ENCODE data around the gene PRELID3B. TPM values are rescaled to one million over a fixed set of nuclear protein-coding genes. Genes with fewer than 3 reads are reported as not detected.
A peak's percentile ranks its signal among the peaks of the same experiment; 100 is the strongest.

The PRELID3B gene
- total and polyA plus RNA-seq, 2 of the 13 experiments (the other 11 are each of a cell fraction or from before 2014, with no cell fraction given): 23.3 to 42.6 TPM

DNA sequence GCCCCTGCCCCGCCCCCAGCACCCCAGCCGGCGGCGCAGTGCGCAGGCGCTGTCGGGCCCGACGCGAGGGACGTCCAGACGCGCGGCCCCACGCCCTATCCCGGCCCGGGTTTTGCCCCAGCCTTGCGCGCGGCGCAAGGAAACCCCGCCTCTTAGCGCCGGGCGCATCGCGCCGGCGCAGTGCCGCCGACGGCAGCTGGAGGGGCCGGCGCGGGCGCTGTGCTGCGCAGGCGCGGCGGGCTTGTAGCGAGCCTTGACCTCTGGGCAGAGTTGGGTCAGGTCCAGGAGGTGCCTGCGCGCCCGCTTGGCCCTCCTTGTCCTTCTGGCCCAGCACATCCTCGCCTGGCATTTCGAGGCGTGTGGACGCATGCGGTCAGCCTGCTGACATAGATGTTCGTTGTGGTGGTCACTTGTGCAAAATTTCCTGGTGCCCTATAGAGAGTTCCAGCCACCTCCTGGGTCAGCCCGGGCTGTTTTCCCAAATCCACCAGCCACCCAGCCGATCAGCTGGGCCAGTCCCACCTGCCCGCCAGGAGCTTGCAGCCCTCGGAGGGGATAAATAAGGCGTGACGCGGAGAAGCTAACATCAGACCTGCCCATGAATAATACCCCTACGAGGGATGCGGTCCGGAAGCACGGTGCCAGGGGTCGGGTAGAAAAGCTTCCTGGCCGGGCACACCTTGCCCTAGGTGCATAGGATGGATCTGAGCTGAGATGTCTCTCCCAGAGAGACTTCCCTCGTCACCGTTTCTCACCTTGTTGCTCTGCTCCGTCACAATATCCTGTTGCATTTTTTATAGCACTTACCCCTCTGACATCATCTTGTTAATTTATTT lies 428 bp upstream of the PRELID3B start (continued):
- TF ChIP-seq, protein P1, sequence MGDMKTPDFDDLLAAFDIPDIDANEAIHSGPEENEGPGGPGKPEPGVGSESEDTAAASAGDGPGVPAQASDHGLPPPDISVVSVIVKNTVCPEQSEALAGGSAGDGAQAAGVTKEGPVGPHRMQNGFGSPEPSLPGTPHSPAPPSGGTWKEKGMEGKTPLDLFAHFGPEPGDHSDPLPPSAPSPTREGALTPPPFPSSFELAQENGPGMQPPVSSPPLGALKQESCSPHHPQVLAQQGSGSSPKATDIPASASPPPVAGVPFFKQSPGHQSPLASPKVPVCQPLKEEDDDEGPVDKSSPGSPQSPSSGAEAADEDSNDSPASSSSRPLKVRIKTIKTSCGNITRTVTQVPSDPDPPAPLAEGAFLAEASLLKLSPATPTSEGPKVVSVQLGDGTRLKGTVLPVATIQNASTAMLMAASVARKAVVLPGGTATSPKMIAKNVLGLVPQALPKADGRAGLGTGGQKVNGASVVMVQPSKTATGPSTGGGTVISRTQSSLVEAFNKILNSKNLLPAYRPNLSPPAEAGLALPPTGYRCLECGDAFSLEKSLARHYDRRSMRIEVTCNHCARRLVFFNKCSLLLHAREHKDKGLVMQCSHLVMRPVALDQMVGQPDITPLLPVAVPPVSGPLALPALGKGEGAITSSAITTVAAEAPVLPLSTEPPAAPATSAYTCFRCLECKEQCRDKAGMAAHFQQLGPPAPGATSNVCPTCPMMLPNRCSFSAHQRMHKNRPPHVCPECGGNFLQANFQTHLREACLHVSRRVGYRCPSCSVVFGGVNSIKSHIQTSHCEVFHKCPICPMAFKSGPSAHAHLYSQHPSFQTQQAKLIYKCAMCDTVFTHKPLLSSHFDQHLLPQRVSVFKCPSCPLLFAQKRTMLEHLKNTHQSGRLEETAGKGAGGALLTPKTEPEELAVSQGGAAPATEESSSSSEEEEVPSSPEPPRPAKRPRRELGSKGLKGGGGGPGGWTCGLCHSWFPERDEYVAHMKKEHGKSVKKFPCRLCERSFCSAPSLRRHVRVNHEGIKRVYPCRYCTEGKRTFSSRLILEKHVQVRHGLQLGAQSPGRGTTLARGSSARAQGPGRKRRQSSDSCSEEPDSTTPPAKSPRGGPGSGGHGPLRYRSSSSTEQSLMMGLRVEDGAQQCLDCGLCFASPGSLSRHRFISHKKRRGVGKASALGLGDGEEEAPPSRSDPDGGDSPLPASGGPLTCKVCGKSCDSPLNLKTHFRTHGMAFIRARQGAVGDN (CRISPR knock-in tag; IDR thresholded peaks at IDR 0.05): peak; percentile 39; the same call in 1 of the 2 replicates
- TF ChIP-seq PPARG (CRISPR knock-in tag; conservative IDR thresholded peaks at IDR 0.05) (peak; percentile 77), PAX8 (CRISPR knock-in tag; IDR thresholded peaks at IDR 0.05; ENCODE audit: borderline replicate concordance) (0 out of 2 replicates have a peak, but pooled peaks have one; percentile 42), NR2F1 (CRISPR knock-in tag; IDR thresholded peaks at IDR 0.05) (no peak), ZNF678 (CRISPR knock-in tag; IDR thresholded peaks at IDR 0.05) (0 out of 2 replicates have a peak, but pooled peaks have one; percentile 8), TP53 (CRISPR knock-in tag; conservative IDR thresholded peaks at IDR 0.05) (no peak), TGIF2 (CRISPR knock-in tag; IDR thresholded peaks at IDR 0.05) (no peak), NR2F6 (IDR thresholded peaks at IDR 0.05) (no peak), NR2F6 (CRISPR knock-in tag; IDR thresholded peaks at IDR 0.05) (0 out of 2 replicates have a peak, but pooled peaks have one; percentile 9)
- TF ChIP-seq, protein P2, sequence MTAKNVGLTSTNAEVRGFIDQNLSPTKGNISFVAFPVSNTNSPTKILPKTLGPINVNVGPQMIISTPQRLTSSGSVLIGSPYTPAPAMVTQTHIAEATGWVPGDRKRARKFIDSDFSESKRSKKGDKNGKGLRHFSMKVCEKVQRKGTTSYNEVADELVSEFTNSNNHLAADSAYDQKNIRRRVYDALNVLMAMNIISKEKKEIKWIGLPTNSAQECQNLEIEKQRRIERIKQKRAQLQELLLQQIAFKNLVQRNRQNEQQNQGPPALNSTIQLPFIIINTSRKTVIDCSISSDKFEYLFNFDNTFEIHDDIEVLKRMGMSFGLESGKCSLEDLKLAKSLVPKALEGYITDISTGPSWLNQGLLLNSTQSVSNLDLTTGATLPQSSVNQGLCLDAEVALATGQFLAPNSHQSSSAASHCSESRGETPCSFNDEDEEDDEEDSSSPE (CRISPR knock-in tag; IDR thresholded peaks at IDR 0.05): no peak

All from HepG2 (cell line).